NCI-H510A treated with DMSO at 0.1 percent for 48 hours (cell line): ENCODE measurements around the gene ASTN1.

Experiments used
- DNase-seq: peaks from one replicate; lab custom pipeline; 2025; lab: John Stamatoyannopoulos, UW

Gene ASTN1

GRCh38 chr1:176931526-176931925, 233.0 kb downstream of the ASTN1 start:
- no peak for DNase-seq

DNA sequence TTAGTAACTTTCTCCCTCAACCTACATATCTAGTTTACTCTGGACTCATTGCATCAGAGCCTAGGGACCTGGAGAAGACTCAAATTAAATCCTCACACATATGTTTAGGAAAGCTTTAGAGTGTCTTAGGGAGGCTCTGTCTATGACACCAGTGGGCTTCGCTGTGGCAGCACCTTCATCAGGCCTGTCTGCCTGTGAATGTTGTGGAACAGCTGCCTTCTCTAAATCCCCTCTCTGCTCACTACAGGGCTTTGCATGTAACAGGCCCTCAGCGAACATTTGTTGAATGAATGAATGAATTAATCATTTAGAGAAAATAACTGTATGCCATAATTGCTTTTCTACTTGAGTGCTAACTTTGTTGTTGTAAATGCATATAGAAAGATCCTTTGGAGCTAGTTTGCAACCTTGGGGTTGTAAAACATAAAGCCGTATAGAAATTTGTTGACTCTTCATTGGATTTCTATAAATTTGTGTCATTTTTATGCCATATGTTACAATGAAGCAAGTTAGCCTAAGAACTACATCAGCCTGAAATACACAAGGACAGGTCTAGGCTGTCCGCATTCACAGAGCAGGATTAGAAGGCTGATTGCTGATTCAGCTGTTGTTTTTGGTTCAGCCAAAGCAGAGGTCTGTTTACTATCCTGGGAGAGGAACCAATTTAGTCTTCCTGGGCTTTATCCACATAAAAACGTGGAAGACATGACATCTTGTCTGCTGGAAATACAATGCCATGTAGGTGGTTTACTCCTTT, 238.0 kb downstream of the ASTN1 start:
- DNase-seq, result no peak

GRCh38 chr1:176925223-176925622, 239.3 kb downstream of the ASTN1 start:
- DNase-seq, result no peak

DNA sequence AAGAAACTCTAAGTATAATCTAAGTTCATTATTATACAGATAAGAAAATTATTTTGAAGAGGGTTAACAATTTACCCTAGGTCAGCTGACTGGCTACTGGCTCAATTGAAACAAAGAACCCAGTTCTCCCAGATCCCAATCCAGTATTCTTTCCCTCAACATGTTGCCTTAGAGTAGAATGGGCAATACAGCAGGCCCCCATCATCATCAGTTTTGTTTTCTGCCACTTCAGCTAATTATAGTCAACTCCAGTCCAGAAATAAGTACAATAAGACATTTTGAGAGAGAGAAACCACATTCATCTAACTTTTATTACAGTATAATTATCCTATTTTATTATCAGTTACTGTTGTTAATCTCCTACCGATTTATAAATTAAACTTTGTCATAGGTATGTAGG, 241.2 kb downstream of the ASTN1 start:
- no peak for DNase-seq

GRCh38 chr1:176919386-176920378, 244.8 kb downstream of the ASTN1 start:
- no peak for DNase-seq

- DNase-seq, result no peak
Observed at GRCh38 chr1:176905648-176906047, 258.9 kb downstream of the ASTN1 start.

DNA sequence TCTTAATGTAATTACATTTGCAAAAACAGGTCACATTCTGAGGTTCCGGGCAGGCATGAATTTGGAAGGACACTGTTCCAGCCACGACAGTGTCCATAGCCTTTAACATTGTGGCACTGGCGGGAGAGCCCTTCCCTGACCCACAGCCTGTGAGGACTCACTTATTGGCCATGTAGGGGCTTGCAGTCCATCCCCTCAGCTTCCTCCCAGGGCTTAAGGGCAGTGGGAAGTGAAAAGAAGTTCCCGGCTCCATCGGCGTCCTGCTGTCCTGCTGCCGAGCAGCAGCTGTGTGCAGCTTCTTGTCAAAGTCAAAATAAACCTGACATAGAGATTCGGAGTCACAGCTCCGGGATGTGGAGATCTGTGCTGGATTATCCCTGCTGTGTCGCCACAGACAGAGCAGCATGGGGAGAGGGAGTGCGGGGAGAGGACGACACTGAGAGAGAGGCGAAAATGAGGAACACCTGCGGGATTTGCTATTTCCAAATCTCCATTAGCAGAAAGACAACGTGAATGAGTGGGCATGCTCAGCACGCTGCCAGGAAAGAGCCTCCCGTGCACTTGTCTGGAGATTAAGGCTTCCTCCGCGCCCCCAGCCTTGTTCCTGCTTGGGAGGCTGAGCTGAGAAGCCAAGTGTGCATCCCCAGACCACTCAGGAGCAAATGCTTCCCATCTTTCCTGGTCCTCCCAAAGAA, 260.3 kb downstream of the ASTN1 start:
- no peak for DNase-seq

GRCh38 chr1:176903474-176903873, 261.0 kb downstream of the ASTN1 start:
- DNase-seq, result no peak

GRCh38 chr1:176899321-176899720, 265.2 kb downstream of the ASTN1 start:
- DNase-seq, result no peak

GRCh38 chr1:176897350-176898236, 266.9 kb downstream of the ASTN1 start:
- DNase-seq, result peak; percentile 55

- no peak for DNase-seq
Observed at GRCh38 chr1:176896216-176896615, 268.3 kb downstream of the ASTN1 start.

GRCh38 chr1:176894450-176894849, 270.1 kb downstream of the ASTN1 start:
- DNase-seq, result no peak

GRCh38 chr1:176893625-176894352, 270.7 kb downstream of the ASTN1 start:
- DNase-seq, result no peak

- no peak for DNase-seq
Observed at GRCh38 chr1:176888471-176889032, 276.0 kb downstream of the ASTN1 start.

GRCh38 chr1:176885751-176886150, 278.8 kb downstream of the ASTN1 start:
- DNase-seq, result no peak

DNA sequence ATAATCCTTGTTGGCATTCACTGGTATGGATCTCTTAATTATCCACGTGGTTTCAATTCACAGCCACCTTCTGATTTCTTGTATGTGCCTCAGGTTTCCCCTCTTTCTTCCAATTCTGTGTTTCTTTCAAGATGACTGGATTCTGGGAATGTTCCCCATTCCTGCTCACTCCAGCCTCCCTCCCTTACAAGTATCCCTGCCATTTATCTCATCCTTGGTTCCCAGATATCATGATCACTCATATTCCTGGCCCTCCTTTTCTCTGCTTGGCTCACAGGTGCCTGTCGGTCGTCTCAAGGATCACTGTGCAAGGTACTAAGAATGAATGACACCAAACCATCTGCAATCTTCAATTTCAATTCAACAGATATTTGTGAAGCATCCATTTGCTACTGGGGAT, 279.2 kb downstream of the ASTN1 start:
- DNase-seq, result no peak

GRCh38 chr1:176884911-176885310, 279.6 kb downstream of the ASTN1 start:
- DNase-seq, result no peak

DNA sequence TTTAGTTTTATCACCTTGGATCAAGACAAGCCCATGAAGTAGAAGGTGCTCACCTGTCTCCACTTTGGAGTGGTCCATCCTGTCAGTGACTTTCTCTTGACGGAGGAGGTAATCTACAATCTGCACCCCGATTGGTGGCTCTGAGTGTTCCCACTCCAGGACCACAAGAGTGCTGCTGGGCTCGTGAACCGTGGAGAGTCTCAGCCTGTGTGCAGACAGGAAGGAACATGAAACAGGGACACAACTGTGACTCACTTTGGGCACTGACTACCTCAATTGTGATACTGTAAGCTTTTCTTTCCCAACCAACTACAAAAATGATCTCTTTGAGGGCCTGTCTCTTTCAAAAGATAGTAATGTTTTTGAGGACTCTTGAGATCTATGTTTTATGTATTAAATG, 280.2 kb downstream of the ASTN1 start:
- DNase-seq, result no peak

GRCh38 chr1:176880955-176881595, 283.4 kb downstream of the ASTN1 start:
- DNase-seq, result peak; percentile 45
